ENCODE measurements around the gene DDX1.

DDX1 gene

GRCh38 chr2:15655123-15655887, 63.6 kb downstream of the DDX1 start:
- H3K9me3 ChIP-seq (ENCODE audit: control extremely low read depth in 1 of 5, control insufficient read depth in 4 of 5, insufficient read depth in 2 of 5, low read depth in 1 of 5, low read length in 4 of 5): peaks cover 0 to 5% (median 0%) of the 10 kb centered on the region in 5 experiments
- no peaks in the 10 kb centered on the region for H3K4me1 ChIP-seq (ENCODE audit: control extremely low read depth in 1 of 4, control insufficient read depth in 4 of 4, insufficient read depth in 4 of 4, low read length in 3 of 4)
- WGBS (ENCODE audit: insufficient coverage): 99% methylated on average over 6 of the region's 7 CpGs
- H3K27ac ChIP-seq (ENCODE audit: insufficient read depth in 1 of 2, low read depth in 1 of 2, low read length in 2 of 2, poor library complexity in 1 of 2, severe bottlenecking in 2 of 2): no peak overlapping the region
- no peak overlapping the region for H3K4me3 ChIP-seq (ENCODE audit: control insufficient read depth in 1 of 7, extremely low read depth in 1 of 7, insufficient read depth in 4 of 7, low read depth in 2 of 7, low read length in 6 of 7)
- no peaks in the 10 kb centered on the region for H3K36me3 ChIP-seq (ENCODE audit: control insufficient read depth in 4 of 4, insufficient read depth in 4 of 4, low read length in 3 of 4)
- no peaks in the 10 kb centered on the region for H3K27me3 ChIP-seq (replicated peaks in 2 of 5; ENCODE audit: control insufficient read depth in 4 of 5, insufficient read depth in 5 of 5, low read length in 4 of 5)
- no peak for DNase-seq
- CTCF ChIA-PET: no interaction called here
- POLR2A ChIA-PET: no interaction called here

- Histone ChIP-seq H3K9me3 (ENCODE audit: control extremely low read depth in 1 of 5, control insufficient read depth in 4 of 5, insufficient read depth in 2 of 5, low read depth in 1 of 5, low read length in 4 of 5) (peaks cover 0 to 5% (median 0%) of the 10 kb centered on the region in 5 experiments), H3K36me3 (ENCODE audit: control insufficient read depth in 4 of 4, insufficient read depth in 4 of 4, low read length in 3 of 4) (no peaks in the 10 kb centered on the region), H3K27ac (ENCODE audit: insufficient read depth in 1 of 2, low read depth in 1 of 2, low read length in 2 of 2, poor library complexity in 1 of 2, severe bottlenecking in 2 of 2) (no peak overlapping the region), H3K27me3 (replicated peaks in 2 of 5; ENCODE audit: control insufficient read depth in 4 of 5, insufficient read depth in 5 of 5, low read length in 4 of 5) (no peaks in the 10 kb centered on the region), H3K4me1 (ENCODE audit: control extremely low read depth in 1 of 4, control insufficient read depth in 4 of 4, insufficient read depth in 4 of 4, low read length in 3 of 4) (no peaks in the 10 kb centered on the region), H3K4me3 (ENCODE audit: control insufficient read depth in 1 of 7, extremely low read depth in 1 of 7, insufficient read depth in 4 of 7, low read depth in 2 of 7, low read length in 6 of 7) (no peak overlapping the region)
- CTCF ChIA-PET: no interaction called here
- 94% methylated on average over 5 of the region's 8 CpGs for WGBS (ENCODE audit: insufficient coverage)
- POLR2A ChIA-PET: no interaction called here
- no peak for DNase-seq
Observed at GRCh38 chr2:15656090-15656489, 64.4 kb downstream of the DDX1 start.

- peaks cover 0 to 5% (median 0%) of the 10 kb centered on the region in 5 experiments for H3K9me3 ChIP-seq (ENCODE audit: control extremely low read depth in 1 of 5, control insufficient read depth in 4 of 5, insufficient read depth in 2 of 5, low read depth in 1 of 5, low read length in 4 of 5)
- POLR2A ChIA-PET: interaction anchor here (0.6 kb wide), 1 partner anchor 1112 kb away, joined by 4 read pairs; no protein-coding TSS in a partner anchor
Observed at GRCh38 chr2:15657759-15658158, 66.1 kb downstream of the DDX1 start.

GRCh38 chr2:15658911-15659310, 67.2 kb downstream of the DDX1 start:
- no peak overlapping the region for H3K27ac ChIP-seq (ENCODE audit: insufficient read depth in 1 of 2, low read depth in 1 of 2, low read length in 2 of 2, poor library complexity in 1 of 2, severe bottlenecking in 2 of 2)
- 94% methylated on average over 4 of the region's 4 CpGs for WGBS (ENCODE audit: insufficient coverage)
- ChIA-PET CTCF (no interaction called here), POLR2A (no interaction called here)
- H3K4me1 ChIP-seq (ENCODE audit: control extremely low read depth in 1 of 4, control insufficient read depth in 4 of 4, insufficient read depth in 4 of 4, low read length in 3 of 4): no peaks in the 10 kb centered on the region
- DNase-seq: no peak
- H3K9me3 ChIP-seq (ENCODE audit: control extremely low read depth in 1 of 5, control insufficient read depth in 4 of 5, insufficient read depth in 2 of 5, low read depth in 1 of 5, low read length in 4 of 5): peaks cover 0 to 7% (median 0%) of the 10 kb centered on the region in 5 experiments
- H3K36me3 ChIP-seq (ENCODE audit: control insufficient read depth in 4 of 4, insufficient read depth in 4 of 4, low read length in 3 of 4): no peaks in the 10 kb centered on the region
- H3K4me3 ChIP-seq (ENCODE audit: control insufficient read depth in 1 of 7, extremely low read depth in 1 of 7, insufficient read depth in 4 of 7, low read depth in 2 of 7, low read length in 6 of 7): no peak overlapping the region
- H3K27me3 ChIP-seq (replicated peaks in 2 of 5; ENCODE audit: control insufficient read depth in 4 of 5, insufficient read depth in 5 of 5, low read length in 4 of 5): no peaks in the 10 kb centered on the region

More at GRCh38 chr2:15657759-15658158, 66.1 kb downstream of the DDX1 start:
- Histone ChIP-seq H3K27me3 (replicated peaks in 2 of 5; ENCODE audit: control insufficient read depth in 4 of 5, insufficient read depth in 5 of 5, low read length in 4 of 5) (no peaks in the 10 kb centered on the region), H3K27ac (ENCODE audit: insufficient read depth in 1 of 2, low read depth in 1 of 2, low read length in 2 of 2, poor library complexity in 1 of 2, severe bottlenecking in 2 of 2) (no peak overlapping the region), H3K4me3 (ENCODE audit: control insufficient read depth in 1 of 7, extremely low read depth in 1 of 7, insufficient read depth in 4 of 7, low read depth in 2 of 7, low read length in 6 of 7) (no peak overlapping the region), H3K4me1 (ENCODE audit: control extremely low read depth in 1 of 4, control insufficient read depth in 4 of 4, insufficient read depth in 4 of 4, low read length in 3 of 4) (no peaks in the 10 kb centered on the region), H3K36me3 (ENCODE audit: control insufficient read depth in 4 of 4, insufficient read depth in 4 of 4, low read length in 3 of 4) (no peaks in the 10 kb centered on the region)
- WGBS (ENCODE audit: insufficient coverage): 96% methylated on average over 9 of the region's 9 CpGs
- CTCF ChIA-PET: no interaction called here
- DNase-seq: no peak

GRCh38 chr2:15660491-15661294, 69.0 kb downstream of the DDX1 start:
- Histone ChIP-seq H3K4me3 (ENCODE audit: control insufficient read depth in 1 of 7, extremely low read depth in 1 of 7, insufficient read depth in 4 of 7, low read depth in 2 of 7, low read length in 6 of 7) (no peak overlapping the region), H3K36me3 (ENCODE audit: control insufficient read depth in 4 of 4, insufficient read depth in 4 of 4, low read length in 3 of 4) (no peaks in the 10 kb centered on the region), H3K4me1 (ENCODE audit: control extremely low read depth in 1 of 4, control insufficient read depth in 4 of 4, insufficient read depth in 4 of 4, low read length in 3 of 4) (no peaks in the 10 kb centered on the region), H3K27ac (ENCODE audit: insufficient read depth in 1 of 2, low read depth in 1 of 2, low read length in 2 of 2, poor library complexity in 1 of 2, severe bottlenecking in 2 of 2) (no peak overlapping the region), H3K9me3 (ENCODE audit: control extremely low read depth in 1 of 5, control insufficient read depth in 4 of 5, insufficient read depth in 2 of 5, low read depth in 1 of 5, low read length in 4 of 5) (peaks cover 0 to 8% (median 0%) of the 10 kb centered on the region in 5 experiments), H3K27me3 (replicated peaks in 2 of 5; ENCODE audit: control insufficient read depth in 4 of 5, insufficient read depth in 5 of 5, low read length in 4 of 5) (no peaks in the 10 kb centered on the region)
- ChIA-PET CTCF (no interaction called here), POLR2A (no interaction called here)
- DNase-seq: no peak
- WGBS (ENCODE audit: insufficient coverage): 84% methylated on average over 4 of the region's 6 CpGs

GRCh38 chr2:15661295-15661569, 69.6 kb downstream of the DDX1 start:
- CTCF ChIA-PET: no interaction called here
- POLR2A ChIA-PET: no interaction called here
- no peak overlapping the region for H3K27ac ChIP-seq (ENCODE audit: insufficient read depth in 1 of 2, low read depth in 1 of 2, low read length in 2 of 2, poor library complexity in 1 of 2, severe bottlenecking in 2 of 2)
- no peak for DNase-seq
- H3K4me1 ChIP-seq (ENCODE audit: control extremely low read depth in 1 of 4, control insufficient read depth in 4 of 4, insufficient read depth in 4 of 4, low read length in 3 of 4): no peaks in the 10 kb centered on the region
- H3K36me3 ChIP-seq (ENCODE audit: control insufficient read depth in 4 of 4, insufficient read depth in 4 of 4, low read length in 3 of 4): no peaks in the 10 kb centered on the region
- no CpG with 5 or more reads among the region's 2 CpGs for WGBS (ENCODE audit: insufficient coverage)
- H3K9me3 ChIP-seq (ENCODE audit: control extremely low read depth in 1 of 5, control insufficient read depth in 4 of 5, insufficient read depth in 2 of 5, low read depth in 1 of 5, low read length in 4 of 5): peaks cover 0 to 8% (median 0%) of the 10 kb centered on the region in 5 experiments
- no peaks in the 10 kb centered on the region for H3K27me3 ChIP-seq (replicated peaks in 2 of 5; ENCODE audit: control insufficient read depth in 4 of 5, insufficient read depth in 5 of 5, low read length in 4 of 5)
- H3K4me3 ChIP-seq (ENCODE audit: control insufficient read depth in 1 of 7, extremely low read depth in 1 of 7, insufficient read depth in 4 of 7, low read depth in 2 of 7, low read length in 6 of 7): no peak overlapping the region

GRCh38 chr2:15662026-15662425, 70.4 kb downstream of the DDX1 start:
- no peaks in the 10 kb centered on the region for H3K4me1 ChIP-seq (ENCODE audit: control extremely low read depth in 1 of 4, control insufficient read depth in 4 of 4, insufficient read depth in 4 of 4, low read length in 3 of 4)
- no peak overlapping the region for H3K27ac ChIP-seq (ENCODE audit: insufficient read depth in 1 of 2, low read depth in 1 of 2, low read length in 2 of 2, poor library complexity in 1 of 2, severe bottlenecking in 2 of 2)
- WGBS (ENCODE audit: insufficient coverage): 100% methylated on average over 3 of the region's 4 CpGs
- no peaks in the 10 kb centered on the region for H3K36me3 ChIP-seq (ENCODE audit: control insufficient read depth in 4 of 4, insufficient read depth in 4 of 4, low read length in 3 of 4)
- no peak overlapping the region for H3K4me3 ChIP-seq (ENCODE audit: control insufficient read depth in 1 of 7, extremely low read depth in 1 of 7, insufficient read depth in 4 of 7, low read depth in 2 of 7, low read length in 6 of 7)
- DNase-seq: no peak
- ChIA-PET POLR2A (no interaction called here), CTCF (no interaction called here)
- H3K9me3 ChIP-seq (ENCODE audit: control extremely low read depth in 1 of 5, control insufficient read depth in 4 of 5, insufficient read depth in 2 of 5, low read depth in 1 of 5, low read length in 4 of 5): peaks cover 0 to 8% (median 0%) of the 10 kb centered on the region in 5 experiments
- no peaks in the 10 kb centered on the region for H3K27me3 ChIP-seq (replicated peaks in 2 of 5; ENCODE audit: control insufficient read depth in 4 of 5, insufficient read depth in 5 of 5, low read length in 4 of 5)
